IMR-90 (cell line): ENCODE measurements around the gene ZBTB25. TPM values are rescaled to one million over a fixed set of nuclear protein-coding genes. Genes with fewer than 3 reads are reported as not detected.

Experiments used
- ATAC-seq: fragments of 200-7000 bp; cut with Tn5 transposase; 2 replicates; pipeline ENCODE4 v1.9.1; 2020; ENCODE audit warnings: low read depth, mild to moderate bottlenecking, moderate library complexity
- BruUV-seq: library from RNA; stranded (reverse); fragments of 400-500 nt; replicated peaks from 2 replicates; lab custom pipeline; 2021; lab: Mats Ljungman, UMichigan
- CTCF ChIA-PET: fragments of 300-600 bp; formaldehyde crosslinking; extraction: SDS; loops from one replicate; lab custom pipeline; 2021; ENCODE audit warnings: antibody characterized with exemption; lab: Yijun Ruan, JAX
- POLR2A ChIA-PET: fragments of 300-600 bp; sonication (Branson Sonifier 250); formaldehyde crosslinking; loops from one replicate; lab custom pipeline; 2022; ENCODE audit warnings: antibody characterized with exemption; ENCODE audit not compliant: unreplicated experiment; lab: Charles Lee
- DNase-seq: peaks from one replicate; pipeline ENCODE4 v3.0.0; 2013
- H2AFZ ChIP-seq: replicated peaks from 2 replicates; pipeline ENCODE3; 2013; ENCODE audit warnings: low read length, mild to moderate bottlenecking; ENCODE audit not compliant: poor library complexity
- H2AK5ac ChIP-seq: 2 replicates; pipeline ENCODE4 v1.6.1; 2013; ENCODE audit warnings: low read depth, low read length, inconsistent platforms
- H2AK9ac ChIP-seq: replicated peaks from 2 replicates; pipeline ENCODE3; 2013; ENCODE audit warnings: mild to moderate bottlenecking, low read depth, low read length, moderate library complexity; ENCODE audit not compliant: poor library complexity
- H2BK120ac ChIP-seq: 2 replicates; pipeline ENCODE4 v1.6.1; 2013; ENCODE audit warnings: low read depth, low read length, inconsistent platforms
- H2BK15ac ChIP-seq: 3 replicates; pipeline ENCODE4 v1.6.1; 2013; ENCODE audit warnings: low read depth, low read length, inconsistent platforms
- H2BK20ac ChIP-seq: 2 replicates; pipeline ENCODE4 v1.6.1; 2013; ENCODE audit warnings: low read depth, mild to moderate bottlenecking, inconsistent platforms, low read length, moderate library complexity
- H2BK5ac ChIP-seq: 2 replicates; pipeline ENCODE4 v1.6.1; 2013; ENCODE audit warnings: mild to moderate bottlenecking, low read depth, low read length, inconsistent platforms; ENCODE audit not compliant: poor library complexity, severe bottlenecking
- H3K14ac ChIP-seq: replicated peaks from 2 replicates; pipeline ENCODE4 v1.6.1; 2013; ENCODE audit warnings: low read depth, low read length, inconsistent platforms
- H3K18ac ChIP-seq: 2 replicates; pipeline ENCODE4 v1.6.1; 2013; ENCODE audit warnings: low read depth, low read length, control low read depth
- H3K23ac ChIP-seq: 2 replicates; pipeline ENCODE4 v1.6.1; 2013; ENCODE audit warnings: low read depth, low read length, inconsistent platforms
- H3K27ac ChIP-seq: 2 replicates; pipeline ENCODE4 v1.5.1; 2013; ENCODE audit warnings: mild to moderate bottlenecking, control low read depth, low read length; ENCODE audit not compliant: insufficient read depth
- H3K27me3 ChIP-seq: 2 replicates; pipeline ENCODE4 v1.6.1; 2013; ENCODE audit warnings: low read length; ENCODE audit not compliant: control insufficient read depth, insufficient read depth
- H3K36me3 ChIP-seq: 2 replicates; pipeline ENCODE4 v1.6.1; 2013; ENCODE audit warnings: low read length, mixed read lengths; ENCODE audit not compliant: control insufficient read depth, insufficient read depth
- H3K4ac ChIP-seq: 2 replicates; pipeline ENCODE4 v1.6.1; 2013; ENCODE audit warnings: low read depth, low read length, inconsistent platforms
- H3K4me1 ChIP-seq: 2 replicates; pipeline ENCODE4 v1.6.1; 2013; ENCODE audit warnings: low read length, mixed read lengths; ENCODE audit not compliant: control insufficient read depth, insufficient read depth
- H3K4me2 ChIP-seq: 2 replicates; pipeline ENCODE4 v1.6.1; 2013; ENCODE audit warnings: low read depth, mild to moderate bottlenecking, control low read depth, low read length, moderate library complexity
- H3K4me3 ChIP-seq: 2 replicates; pipeline ENCODE4 v1.5.1; 2013; ENCODE audit warnings: low read depth, mild to moderate bottlenecking, control low read depth, low read length, moderate library complexity; ENCODE audit not compliant: insufficient read depth
- H3K56ac ChIP-seq: 2 replicates; pipeline ENCODE4 v1.6.1; 2013; ENCODE audit warnings: low read length, inconsistent platforms; ENCODE audit not compliant: insufficient read depth; ENCODE audit errors: extremely low read depth
- H3K79me1 ChIP-seq, 2 experiments: 2 replicates each; pipeline ENCODE4 v1.6.1; 2013; ENCODE audit warnings: low read length in 2 of 2, inconsistent platforms in 1 of 2, low read depth in 1 of 2
- H3K9ac ChIP-seq: 2 replicates; pipeline ENCODE4 v1.6.1; 2013; ENCODE audit warnings: low read depth, low read length, control low read depth
- H3K9me1 ChIP-seq: 2 replicates; pipeline ENCODE4 v1.6.1; 2013; ENCODE audit warnings: low read length, inconsistent platforms; ENCODE audit not compliant: insufficient read depth
- H3K9me3 ChIP-seq: 2 replicates; pipeline ENCODE4 v1.6.1; 2013; ENCODE audit warnings: low read length; ENCODE audit not compliant: control insufficient read depth, insufficient read depth
- H4K20me1 ChIP-seq: 2 replicates; pipeline ENCODE4 v1.6.1; 2013; ENCODE audit warnings: low read length, inconsistent platforms; ENCODE audit not compliant: insufficient read depth
- H4K5ac ChIP-seq: 2 replicates; pipeline ENCODE4 v1.6.1; 2013; ENCODE audit warnings: mild to moderate bottlenecking, low read depth, low read length, control low read depth
- H4K8ac ChIP-seq, 2 experiments: 2 replicates each; pipeline ENCODE4 v1.6.1; 2013; ENCODE audit warnings: low read depth in 2 of 2, low read length in 2 of 2, control low read depth in 1 of 2, inconsistent platforms in 1 of 2
- H4K91ac ChIP-seq: 2 replicates; pipeline ENCODE4 v1.6.1; 2013; ENCODE audit warnings: low read depth, low read length, inconsistent platforms; ENCODE audit not compliant: insufficient read depth
- BHLHE40 ChIP-seq: fragments of 150-350 bp; IDR thresholded peaks from 2 replicates; pipeline ENCODE4 v1.6.1; 2016; ENCODE audit warnings: mild to moderate bottlenecking, low read depth, low read length
- CEBPB ChIP-seq: IDR thresholded peaks from 2 replicates; pipeline ENCODE4 v1.6.1; 2012; ENCODE audit warnings: low read depth, low read length, improper control_type of control experiment
- CHD1 ChIP-seq: IDR thresholded peaks from 2 replicates; pipeline ENCODE4 v1.6.1; 2012; ENCODE audit warnings: low read depth, low read length, improper control_type of control experiment
- FOS ChIP-seq: fragments of 150-350 bp; IDR thresholded peaks from 2 replicates; pipeline ENCODE4 v1.6.1; 2016; ENCODE audit warnings: low read depth, low read length
- MAFK ChIP-seq: IDR thresholded peaks from 2 replicates; pipeline ENCODE4 v1.6.1; 2012; ENCODE audit warnings: low read depth, low read length, improper control_type of control experiment
- MAZ ChIP-seq: IDR thresholded peaks from 2 replicates; pipeline ENCODE4 v1.6.1; 2012; ENCODE audit warnings: low read depth, mild to moderate bottlenecking, low read length, improper control_type of control experiment, moderate library complexity, borderline replicate concordance
- MXI1 ChIP-seq: IDR thresholded peaks from 2 replicates; pipeline ENCODE4 v1.6.1; 2012; ENCODE audit warnings: low read depth, mild to moderate bottlenecking, low read length, moderate library complexity, borderline replicate concordance
- NFE2L2 ChIP-seq: fragments of 150-350 bp; IDR thresholded peaks from 2 replicates; pipeline ENCODE4 v1.6.1; 2016; ENCODE audit warnings: low read depth, mild to moderate bottlenecking, low read length
- POLR2A ChIP-seq: IDR thresholded peaks from 2 replicates; pipeline ENCODE4 v1.6.1; 2012; ENCODE audit warnings: mild to moderate bottlenecking, low read depth, low read length
- RAD21 ChIP-seq: IDR thresholded peaks from 2 replicates; pipeline ENCODE4 v1.6.1; 2012; ENCODE audit warnings: low read length, improper control_type of control experiment
- RCOR1 ChIP-seq: IDR thresholded peaks from 2 replicates; pipeline ENCODE4 v1.6.1; 2012; ENCODE audit warnings: mild to moderate bottlenecking, low read length, improper control_type of control experiment; ENCODE audit not compliant: insufficient replicate concordance
- RFX5 ChIP-seq: IDR thresholded peaks from 2 replicates; pipeline ENCODE4 v1.8.0; 2012; ENCODE audit warnings: low read depth, mild to moderate bottlenecking, low read length, moderate library complexity
- SMC3 ChIP-seq: fragments of 150-350 bp; IDR thresholded peaks from 2 replicates; pipeline ENCODE4 v1.6.1; 2016; ENCODE audit warnings: low read depth, mild to moderate bottlenecking, antibody characterized with exemption, low read length, moderate library complexity
- WGBS, 2 experiments: methylation state at CpG; one replicate each; pipeline versions ENCODE4 v1.1.5 to v1.1.7; 2013; ENCODE audit warnings: missing lambda C conversion rate in 2 of 2; ENCODE audit not compliant: insufficient read length in 1 of 2; ENCODE audit errors: extremely low coverage in 2 of 2; 5-methylcytosine and 5-hydroxymethylcytosine counted together
- dilution Hi-C: fragments of 300-500 bp; cut with HindIII; formaldehyde crosslinking; loops from one replicate; pipeline ENCODE4 v1.14.3; 2018; ENCODE audit warnings: low sequenced_read_pairs; ENCODE audit not compliant: unreplicated experiment
- in situ Hi-C: fragments of 300-500 bp; cut with MboI; formaldehyde crosslinking; loops from 3 replicates; pipeline ENCODE4 v1.14.3; 2019; ENCODE audit warnings: low sequenced_read_pairs, inconsistent platforms, mixed read lengths
- intact Hi-C: fragments of 100-400 bp; cut with micrococcal nuclease; formaldehyde crosslinking; loops from 2 replicates; pipeline ENCODE4 v1.10.0; 2022
- polyA plus RNA-seq, 3 experiments: library from polyadenylated mRNA; depleted of rRNA; stranded (reverse); fragments of >200 nt; gene quantifications; 2 replicates each; pipeline ENCODE4 v1.2.3, GENCODE V29; 2012; ENCODE audit warnings: low replicate concordance in 1 of 3
- total RNA-seq: library from RNA; depleted of rRNA; stranded (reverse); fragments of >200 nt; gene quantifications from 2 replicates; pipeline ENCODE4 v1.2.3, GENCODE V29; 2012
- TF ChIP-seq, protein P1 (sequence below): fragments of 150-350 bp; IDR thresholded peaks from 2 replicates; pipeline ENCODE4 v1.6.1; 2017; ENCODE audit warnings: mild to moderate bottlenecking, antibody characterized with exemption, low read length, low read depth
- TF ChIP-seq, protein P2 (sequence below): conservative IDR thresholded peaks from 2 replicates; pipeline ENCODE4 v1.5.1; 2012; ENCODE audit warnings: mild to moderate bottlenecking, low read depth, low read length, improper control_type of control experiment

The ZBTB25 gene
- total and polyA plus RNA-seq, 2 of the 4 experiments (the other 2 are of a cell fraction): 4.4 to 6.6 TPM

DNA sequence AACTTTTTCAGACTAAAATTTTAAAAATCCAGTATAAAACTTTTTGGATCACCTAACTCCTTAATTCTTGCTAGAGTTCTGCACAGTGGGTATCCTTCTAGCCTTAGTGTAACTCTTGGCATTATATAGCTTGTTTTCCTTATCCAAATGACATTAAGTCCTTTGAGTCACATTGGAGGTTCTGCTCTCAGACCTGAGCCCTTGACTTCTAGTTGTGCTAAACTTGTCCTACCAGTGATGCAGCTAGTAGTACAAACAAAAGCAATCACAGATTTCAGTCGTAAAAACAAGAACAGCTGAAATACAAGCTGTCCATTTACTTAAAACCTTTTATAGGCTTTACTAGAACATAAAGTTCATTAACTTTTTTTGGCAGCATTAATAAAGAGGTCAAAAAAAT, 11.4 kb upstream of the ZBTB25 start:
- TF ChIP-seq, protein P1, sequence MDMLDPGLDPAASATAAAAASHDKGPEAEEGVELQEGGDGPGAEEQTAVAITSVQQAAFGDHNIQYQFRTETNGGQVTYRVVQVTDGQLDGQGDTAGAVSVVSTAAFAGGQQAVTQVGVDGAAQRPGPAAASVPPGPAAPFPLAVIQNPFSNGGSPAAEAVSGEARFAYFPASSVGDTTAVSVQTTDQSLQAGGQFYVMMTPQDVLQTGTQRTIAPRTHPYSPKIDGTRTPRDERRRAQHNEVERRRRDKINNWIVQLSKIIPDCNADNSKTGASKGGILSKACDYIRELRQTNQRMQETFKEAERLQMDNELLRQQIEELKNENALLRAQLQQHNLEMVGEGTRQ: no peak
- TF ChIP-seq NFE2L2 (no peak), POLR2A (no peak), RFX5 (no peak), RAD21 (no peak), MAZ (no peak), CEBPB (no peak), BHLHE40 (no peak), CHD1 (no peak), SMC3 (no peak), RCOR1 (no peak), MXI1 (no peak), MAFK (no peak), FOS (no peak)
- TF ChIP-seq, protein P2, sequence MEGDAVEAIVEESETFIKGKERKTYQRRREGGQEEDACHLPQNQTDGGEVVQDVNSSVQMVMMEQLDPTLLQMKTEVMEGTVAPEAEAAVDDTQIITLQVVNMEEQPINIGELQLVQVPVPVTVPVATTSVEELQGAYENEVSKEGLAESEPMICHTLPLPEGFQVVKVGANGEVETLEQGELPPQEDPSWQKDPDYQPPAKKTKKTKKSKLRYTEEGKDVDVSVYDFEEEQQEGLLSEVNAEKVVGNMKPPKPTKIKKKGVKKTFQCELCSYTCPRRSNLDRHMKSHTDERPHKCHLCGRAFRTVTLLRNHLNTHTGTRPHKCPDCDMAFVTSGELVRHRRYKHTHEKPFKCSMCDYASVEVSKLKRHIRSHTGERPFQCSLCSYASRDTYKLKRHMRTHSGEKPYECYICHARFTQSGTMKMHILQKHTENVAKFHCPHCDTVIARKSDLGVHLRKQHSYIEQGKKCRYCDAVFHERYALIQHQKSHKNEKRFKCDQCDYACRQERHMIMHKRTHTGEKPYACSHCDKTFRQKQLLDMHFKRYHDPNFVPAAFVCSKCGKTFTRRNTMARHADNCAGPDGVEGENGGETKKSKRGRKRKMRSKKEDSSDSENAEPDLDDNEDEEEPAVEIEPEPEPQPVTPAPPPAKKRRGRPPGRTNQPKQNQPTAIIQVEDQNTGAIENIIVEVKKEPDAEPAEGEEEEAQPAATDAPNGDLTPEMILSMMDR: no peak

More for the DNA sequence above, 11.4 kb upstream of the ZBTB25 start:
- no TSS peak for BruUV-seq
- POLR2A ChIA-PET: no interaction called here
- no peak overlapping the region for H2BK20ac ChIP-seq
- H3K9me1 ChIP-seq: peaks cover 3% of the 10 kb centered on the region; the same call in 1 of the 2 replicates
- H3K56ac ChIP-seq: no peak overlapping the region
- intact Hi-C loops: no loop called here
- H3K18ac ChIP-seq: no peak overlapping the region
- no peak overlapping the region for H2BK5ac ChIP-seq
- no peaks in the 10 kb centered on the region for H3K27me3 ChIP-seq
- no peak overlapping the region for H2AK9ac ChIP-seq
- DNase-seq: no peak
- no peak overlapping the region for H2BK120ac ChIP-seq
- no peak overlapping the region for H3K4ac ChIP-seq
- no peak overlapping the region for H2AK5ac ChIP-seq
- H3K23ac ChIP-seq: no peak overlapping the region
- dilution Hi-C loops: no loop called here
- no peaks in the 10 kb centered on the region for H3K36me3 ChIP-seq
- no peaks in the 10 kb centered on the region; the same call in 1 of the 2 replicates for H3K4me1 ChIP-seq
- H3K4me2 ChIP-seq: no peak overlapping the region
- CTCF ChIA-PET: no interaction called here
- H2BK15ac ChIP-seq: no peak overlapping the region
- H4K8ac ChIP-seq: no peak overlapping the region
- peaks cover 0 to 57% of the 10 kb centered on the region in 2 experiments; a peak in 3 of 4 replicates for H3K79me1 ChIP-seq
- no peak overlapping the region for H4K5ac ChIP-seq
- H4K91ac ChIP-seq: no peak overlapping the region
- no peaks in the 10 kb centered on the region for H3K9me3 ChIP-seq
- no peak overlapping the region for H2AFZ ChIP-seq
- no peak overlapping the region for H3K4me3 ChIP-seq
- ATAC-seq: no peak
- in situ Hi-C loops: no loop called here
- H4K20me1 ChIP-seq: peaks cover 91% of the 10 kb centered on the region
- WGBS, 2 experiments: 60% methylated on average over 1 of the region's 1 CpG; no CpG with 5 or more reads in 1 of the 2 experiments
- no peak overlapping the region for H3K27ac ChIP-seq
- H3K14ac ChIP-seq: no peak overlapping the region
- no peak overlapping the region for H3K9ac ChIP-seq
